Neural progenitor cell (in vitro differentiated cells): Measurements from ENCODE around the gene AFG1L. TPM values are rescaled to one million over a fixed set of nuclear protein-coding genes. Genes with fewer than 3 reads are reported as not detected.

ENCODE experiments used
- DNase-seq: peaks from one replicate; pipeline ENCODE4 v3.0.0-alpha.2; 2016; ENCODE audit warnings: low spot score
- H2AFZ ChIP-seq: fragments of 200-600 bp; sonication (generic); replicated peaks from 2 replicates; pipeline ENCODE4 v1.6.1; 2016; ENCODE audit warnings: antibody characterized with exemption
- H3F3A ChIP-seq: fragments of 200-600 bp; sonication (generic); 2 replicates; pipeline ENCODE4 v1.6.1; 2016; ENCODE audit warnings: antibody characterized with exemption, low read depth
- H3K27ac ChIP-seq: fragments of 200-600 bp; sonication (generic); 2 replicates; pipeline ENCODE4 v1.5.1; 2016; ENCODE audit warnings: mild to moderate bottlenecking
- H3K27me3 ChIP-seq: fragments of 200-600 bp; sonication (generic); 2 replicates; pipeline ENCODE4 v1.6.1; 2016; ENCODE audit warnings: mild to moderate bottlenecking, moderate library complexity
- H3K36me3 ChIP-seq: fragments of 200-600 bp; sonication (generic); 2 replicates; pipeline ENCODE4 v1.5.1; 2016
- H3K4me1 ChIP-seq: fragments of 200-600 bp; sonication (generic); 2 replicates; pipeline ENCODE4 v1.6.1; 2016; ENCODE audit warnings: mixed run types
- H3K4me2 ChIP-seq: fragments of 200-600 bp; sonication (generic); 2 replicates; pipeline ENCODE4 v1.6.1; 2016
- H3K4me3 ChIP-seq: fragments of 200-600 bp; sonication (generic); 2 replicates; pipeline ENCODE4 v1.5.1; 2016
- H3K79me2 ChIP-seq: fragments of 200-600 bp; sonication (generic); 2 replicates; pipeline ENCODE4 v1.6.1; 2016; ENCODE audit warnings: low read depth
- H3K9ac ChIP-seq: fragments of 200-600 bp; sonication (generic); 2 replicates; pipeline ENCODE4 v1.6.1; 2016
- H3K9me3 ChIP-seq: fragments of 200-600 bp; sonication (generic); 2 replicates; pipeline ENCODE4 v1.5.1; 2016; ENCODE audit warnings: low read depth
- H4K20me1 ChIP-seq: fragments of 200-600 bp; sonication (generic); 2 replicates; pipeline ENCODE4 v1.6.1; 2016; ENCODE audit warnings: low read depth
- H3K27ac Mint-ChIP-seq: 3 replicates; pipeline ENCODE4 v1.8.0; 2021; ENCODE audit warnings: mixed read lengths
- H3K27me3 Mint-ChIP-seq: 2 replicates; pipeline ENCODE4 v1.8.0; 2022; ENCODE audit warnings: low read depth, mild to moderate bottlenecking, inconsistent platforms, moderate library complexity, mixed read lengths; ENCODE audit not compliant: insufficient read depth
- H3K36me3 Mint-ChIP-seq: 3 replicates; pipeline ENCODE4 v1.8.0; 2021; ENCODE audit warnings: mixed read lengths
- H3K4me1 Mint-ChIP-seq: 3 replicates; pipeline ENCODE4 v1.8.0; 2021; ENCODE audit warnings: mixed read lengths
- H3K4me3 Mint-ChIP-seq: 3 replicates; pipeline ENCODE4 v1.8.0; 2021; ENCODE audit warnings: mild to moderate bottlenecking, moderate library complexity, mixed read lengths
- H3K9me3 Mint-ChIP-seq: 3 replicates; pipeline ENCODE4 v1.8.0; 2020; ENCODE audit warnings: mixed read lengths
- EZH2 ChIP-seq: fragments of 200-600 bp; sonication (generic); IDR thresholded peaks from 2 replicates; pipeline ENCODE4 v1.6.1; 2017; ENCODE audit warnings: antibody characterized with exemption, mild to moderate bottlenecking, moderate library complexity
- EZH2phosphoT487 ChIP-seq: fragments of 200-600 bp; sonication (generic); IDR thresholded peaks from 2 replicates; pipeline ENCODE4 v1.6.1; 2017; ENCODE audit warnings: antibody characterized with exemption
- total RNA-seq: library from RNA; depleted of rRNA; stranded (reverse); fragments of >200 nt; gene quantifications from 2 replicates; pipeline ENCODE4 v1.2.3, GENCODE V29; 2015; ENCODE audit warnings: low replicate concordance
- TF ChIP-seq, protein P1 (sequence below): fragments of 200-600 bp; sonication (generic); IDR thresholded peaks from 2 replicates; pipeline ENCODE4 v1.5.1; 2017; ENCODE audit warnings: antibody characterized with exemption, mild to moderate bottlenecking

Gene AFG1L
- total RNA-seq, 1 donor from 2014 or later, result 8.3 TPM

- H3K9me3 Mint-ChIP-seq, result no peaks in the 10 kb centered on the region
- Histone ChIP-seq H3K4me1 (peaks cover 1% of the 10 kb centered on the region), H3K4me3 (no peak overlapping the region), H3K9ac (no peak overlapping the region), H3K36me3 (no peaks in the 10 kb centered on the region), H3F3A (peaks cover under 1% of the 10 kb centered on the region), H2AFZ (no peak overlapping the region), H3K9me3 (no peaks in the 10 kb centered on the region), H3K79me2 (peaks cover 42% of the 10 kb centered on the region), H3K27me3 (no peaks in the 10 kb centered on the region), H4K20me1 (peaks cover 8% of the 10 kb centered on the region), H3K4me2 (no peak overlapping the region), H3K27ac (no peak overlapping the region)
- H3K36me3 Mint-ChIP-seq, result peaks cover 11% of the 10 kb centered on the region
- no peak overlapping the region for H3K4me3 Mint-ChIP-seq
- no peak for TF ChIP-seq EZH2phosphoT487
- TF ChIP-seq EZH2, result no peak
- TF ChIP-seq, protein P1, sequence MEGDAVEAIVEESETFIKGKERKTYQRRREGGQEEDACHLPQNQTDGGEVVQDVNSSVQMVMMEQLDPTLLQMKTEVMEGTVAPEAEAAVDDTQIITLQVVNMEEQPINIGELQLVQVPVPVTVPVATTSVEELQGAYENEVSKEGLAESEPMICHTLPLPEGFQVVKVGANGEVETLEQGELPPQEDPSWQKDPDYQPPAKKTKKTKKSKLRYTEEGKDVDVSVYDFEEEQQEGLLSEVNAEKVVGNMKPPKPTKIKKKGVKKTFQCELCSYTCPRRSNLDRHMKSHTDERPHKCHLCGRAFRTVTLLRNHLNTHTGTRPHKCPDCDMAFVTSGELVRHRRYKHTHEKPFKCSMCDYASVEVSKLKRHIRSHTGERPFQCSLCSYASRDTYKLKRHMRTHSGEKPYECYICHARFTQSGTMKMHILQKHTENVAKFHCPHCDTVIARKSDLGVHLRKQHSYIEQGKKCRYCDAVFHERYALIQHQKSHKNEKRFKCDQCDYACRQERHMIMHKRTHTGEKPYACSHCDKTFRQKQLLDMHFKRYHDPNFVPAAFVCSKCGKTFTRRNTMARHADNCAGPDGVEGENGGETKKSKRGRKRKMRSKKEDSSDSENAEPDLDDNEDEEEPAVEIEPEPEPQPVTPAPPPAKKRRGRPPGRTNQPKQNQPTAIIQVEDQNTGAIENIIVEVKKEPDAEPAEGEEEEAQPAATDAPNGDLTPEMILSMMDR, result no peak
- H3K27me3 Mint-ChIP-seq, result no peaks in the 10 kb centered on the region
- H3K4me1 Mint-ChIP-seq, result peaks cover 2% of the 10 kb centered on the region
- no peak for DNase-seq
- no peak overlapping the region for H3K27ac Mint-ChIP-seq
These were observed 40.1 kb upstream of the AFG1L start for GRCh38 chr6:108254433-108255410.

DNA sequence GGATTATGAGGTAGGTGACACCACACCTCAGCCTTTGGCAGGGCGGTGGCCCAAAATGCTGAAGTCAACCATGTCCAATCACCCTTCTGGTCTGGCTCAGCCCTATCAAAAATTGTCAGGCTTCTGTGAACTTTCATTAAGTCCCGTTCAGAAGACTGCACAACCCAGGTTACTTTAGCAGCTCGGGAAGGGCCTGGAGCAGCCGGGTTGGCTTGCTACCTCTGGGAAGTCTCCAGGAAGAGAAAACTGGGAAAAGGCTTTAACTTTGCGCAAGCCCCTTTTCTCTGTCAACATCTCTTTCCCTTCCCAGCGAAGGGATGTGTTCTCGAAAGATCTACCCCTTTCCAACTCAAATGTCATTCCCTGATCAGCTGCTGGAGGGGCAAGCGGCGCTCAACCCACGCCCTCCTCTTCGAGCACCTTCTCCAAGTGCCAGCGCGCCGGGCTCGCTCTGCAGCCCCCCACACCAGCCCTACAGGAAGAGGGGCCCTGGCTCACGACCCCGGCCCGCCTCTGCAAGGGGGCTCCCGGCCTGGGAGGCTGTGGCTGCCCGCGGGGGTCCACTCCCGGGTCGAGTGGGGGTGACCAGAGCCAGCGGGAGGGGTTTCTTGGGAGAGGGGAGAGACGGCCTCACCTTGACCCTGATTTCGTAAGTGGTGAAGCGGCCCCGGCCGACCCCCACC lies 34.6 kb upstream of the AFG1L start:
- Mint-ChIP-seq H3K9me3 (no peaks in the 10 kb centered on the region), H3K27ac (no peak overlapping the region)

DNA sequence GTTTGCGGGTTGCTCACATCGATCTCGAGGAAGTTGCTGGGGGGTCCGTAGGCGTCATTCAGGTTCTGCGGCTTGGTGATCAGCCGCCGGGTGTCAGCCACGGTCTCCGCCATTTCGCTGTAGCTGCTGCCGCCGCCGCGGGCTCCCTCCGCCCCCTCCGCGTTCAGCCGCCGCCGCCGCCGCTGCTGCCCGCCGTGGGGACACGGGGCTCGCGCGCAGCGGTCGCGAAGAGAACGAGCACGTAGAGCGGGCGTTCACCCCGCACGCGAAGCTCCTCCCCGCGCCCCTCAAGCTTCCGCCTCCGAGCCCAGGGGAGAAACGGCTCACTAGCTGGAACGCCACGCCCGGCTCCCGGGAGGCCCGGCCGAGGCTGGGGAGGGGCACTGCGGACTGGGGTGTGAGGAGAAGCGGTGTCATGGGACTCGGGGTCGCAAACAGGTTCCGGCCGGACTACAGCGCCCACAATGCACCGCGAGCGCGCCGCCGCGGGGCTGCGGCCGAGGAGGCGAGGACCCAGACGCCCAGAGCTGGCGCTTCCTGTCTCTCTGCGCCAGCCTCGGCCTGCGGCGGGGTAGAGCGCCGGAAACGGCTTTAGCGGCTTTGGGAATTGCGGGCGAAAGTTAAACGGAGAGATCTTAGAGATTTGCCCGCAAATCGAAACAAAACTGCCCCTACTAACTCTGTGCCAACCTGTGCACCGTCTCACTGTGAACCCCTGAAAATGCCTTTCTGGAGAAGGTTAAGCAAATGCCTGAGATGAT lies 33.9 kb upstream of the AFG1L start, which contains the start of gene SNX3:
Gene SNX3 (minus strand): TSS at position 232 of the 761 bp plus-strand sequence. CDS start 119 bp downstream, at position 113.
- H4K20me1 ChIP-seq, result peaks cover 1% of the 10 kb centered on the region

More for the DNA sequence above, 34.6 kb upstream of the AFG1L start:
- Histone ChIP-seq H3K27me3 (no peaks in the 10 kb centered on the region), H3K4me3 (peak overlapping the region; percentile 80), H3K27ac (no peak overlapping the region), H2AFZ (peak overlapping the region; percentile 88), H3K36me3 (no peaks in the 10 kb centered on the region), H3K9me3 (no peaks in the 10 kb centered on the region), H3F3A (peaks cover 16% of the 10 kb centered on the region), H3K79me2 (peaks cover 24% of the 10 kb centered on the region), H4K20me1 (peaks cover 3% of the 10 kb centered on the region), H3K9ac (peak overlapping the region; percentile 55), H3K4me1 (peaks cover 5% of the 10 kb centered on the region), H3K4me2 (peak overlapping the region; percentile 80)
- TF ChIP-seq, protein P1, result no peak
- no peak for TF ChIP-seq EZH2phosphoT487
- no peak for TF ChIP-seq EZH2
- Mint-ChIP-seq H3K36me3 (peaks cover 4% of the 10 kb centered on the region), H3K4me1 (peaks cover 10% of the 10 kb centered on the region), H3K27me3 (peaks cover 4% of the 10 kb centered on the region), H3K4me3 (peak overlapping the region; percentile 91)
- peak; percentile 65 for DNase-seq

More for the DNA sequence above, 33.9 kb upstream of the AFG1L start, which contains the start of gene SNX3:
- DNase-seq, result peak; percentile 97
- Mint-ChIP-seq H3K4me1 (peaks cover 10% of the 10 kb centered on the region), H3K36me3 (peaks cover 4% of the 10 kb centered on the region), H3K9me3 (no peaks in the 10 kb centered on the region), H3K27ac (peak within 1 kb of the TSS; percentile 82), H3K27me3 (peaks cover 4% of the 10 kb centered on the region), H3K4me3 (peak within 1 kb of the TSS; percentile 91)
- TF ChIP-seq EZH2phosphoT487 (peak; percentile 8), EZH2 (peak; percentile 61)
- TF ChIP-seq, protein P1, result peak; percentile 11
- Histone ChIP-seq H3K27me3 (no peaks in the 10 kb centered on the region), H3F3A (peaks cover 16% of the 10 kb centered on the region), H3K27ac (peak within 1 kb of the TSS; percentile 68), H3K9ac (peak within 1 kb of the TSS; percentile 55), H3K4me1 (peaks cover 5% of the 10 kb centered on the region), H3K4me3 (peak within 1 kb of the TSS; percentile 80), H3K79me2 (peaks cover 20% of the 10 kb centered on the region), H2AFZ (peak within 1 kb of the TSS; percentile 95), H3K9me3 (no peaks in the 10 kb centered on the region), H3K36me3 (no peaks in the 10 kb centered on the region), H3K4me2 (peak within 1 kb of the TSS; percentile 80)
